K562 (cell line): ENCODE measurements around the gene UNC13C. TPM values are rescaled to one million over a fixed set of nuclear protein-coding genes. Genes with fewer than 3 reads are reported as not detected.

Experiments
- ATAC-seq: fragments of 200-7000 bp; cut with Tn5 transposase; 3 replicates; pipeline ENCODE4 v1.9.1; 2020; ENCODE audit warnings: moderate library complexity
- BruUV-seq: library from RNA; stranded (reverse); fragments of 400-500 nt; replicated peaks from 2 replicates; lab custom pipeline; 2021; lab: Mats Ljungman, UMichigan
- CTCF ChIA-PET: fragments of 300-600 bp; formaldehyde crosslinking; extraction: SDS; loops from one replicate; lab custom pipeline; 2021; ENCODE audit warnings: low intra/inter-chr PET ratio; lab: Yijun Ruan, JAX
- POLR2A ChIA-PET: fragments of 300-600, 350-650 bp; sonication (Branson Sonifier 250); formaldehyde crosslinking; extraction: SDS; loops from one replicate; lab custom pipeline; 2021; ENCODE audit warnings: antibody characterized with exemption, inconsistent platforms; lab: Yijun Ruan, JAX
- DNase-seq, 4 experiments: peaks; one replicate each; pipeline versions ENCODE4 v3.0.0 to v3.0.0-alpha.2; 2011 to 2018; ENCODE audit warnings: low spot score in 3 of 4, mixed read lengths in 3 of 4; ENCODE audit errors: extremely low read depth in 1 of 4
- FAIRE-seq: peaks from 2 replicates; lab custom pipeline; 2011; peaks lifted over from hg19 to GRCh38; lab: Jason Lieb, UNC
- H2AFZ ChIP-seq: 2 replicates; pipeline ENCODE4 v1.6.0; 2011; ENCODE audit warnings: low read depth, low read length, control low read depth, inconsistent platforms
- H3K27ac ChIP-seq: fragments of 200-600 bp; 3 replicates; pipeline ENCODE4 v1.8.0; 2011; ENCODE audit warnings: low read depth, mild to moderate bottlenecking, control low read depth, inconsistent platforms, low read length, moderate library complexity, mixed read lengths; ENCODE audit errors: extremely low read depth
- H3K27me3 ChIP-seq, 2 experiments: fragments of 300-600 bp in 1 of 2; 2 replicates in 1 of 2; 3 replicates in 1 of 2; pipeline versions ENCODE4 v1.6.0 to v1.8.0; 2011; ENCODE audit warnings: inconsistent platforms in 2 of 2, low read length in 2 of 2, mild to moderate bottlenecking in 1 of 2, mixed read lengths in 1 of 2, moderate library complexity in 1 of 2; ENCODE audit not compliant: control insufficient read depth in 2 of 2, insufficient read depth in 2 of 2
- H3K36me3 ChIP-seq: fragments of 300-600 bp; 3 replicates; pipeline ENCODE4 v1.8.0; 2011; ENCODE audit warnings: mild to moderate bottlenecking, low read length, inconsistent platforms; ENCODE audit not compliant: control insufficient read depth, insufficient read depth
- H3K4me1 ChIP-seq, 2 experiments: fragments of 200-600 bp in 1 of 2; replicated peaks in 1 of 2; 2 replicates in 1 of 2; 3 replicates in 1 of 2; pipeline versions ENCODE4 v1.5.1 to v1.8.0; 2011; ENCODE audit warnings: inconsistent platforms in 2 of 2, low read length in 2 of 2, mild to moderate bottlenecking in 1 of 2, mixed read lengths in 1 of 2, moderate library complexity in 1 of 2; ENCODE audit not compliant: control insufficient read depth in 2 of 2, insufficient read depth in 2 of 2
- H3K4me2 ChIP-seq: 2 replicates; pipeline ENCODE4 v1.6.1; 2011; ENCODE audit warnings: low read length, control low read depth, inconsistent platforms, mixed read lengths; ENCODE audit not compliant: insufficient read depth
- H3K4me3 ChIP-seq: fragments of 200-600 bp; sonication (generic), shearing (Covaris generic); 2 replicates; pipeline ENCODE4 v1.5.1; 2016; ENCODE audit warnings: control low read depth, inconsistent platforms
- H3K79me2 ChIP-seq: fragments of 200-600 bp; 3 replicates; pipeline ENCODE4 v1.8.0; 2011; ENCODE audit warnings: low read length, inconsistent platforms; ENCODE audit not compliant: control insufficient read depth, insufficient read depth
- H3K9ac ChIP-seq, 2 experiments: 2 replicates each; pipeline versions ENCODE4 v1.6.0 to v1.6.1; 2011; ENCODE audit warnings: low read depth in 2 of 2, low read length in 2 of 2, control low read depth in 1 of 2, inconsistent platforms in 1 of 2, mild to moderate bottlenecking in 1 of 2, mixed read lengths in 1 of 2; ENCODE audit not compliant: insufficient read depth in 1 of 2
- H3K9me1 ChIP-seq: one replicate; pipeline ENCODE4 v1.6.0; 2011; ENCODE audit warnings: inconsistent platforms, mild to moderate bottlenecking, low read length, moderate library complexity; ENCODE audit not compliant: control insufficient read depth, insufficient read depth
- H3K9me3 ChIP-seq: replicated peaks from 2 replicates; pipeline ENCODE4 v1.5.1; 2011; ENCODE audit warnings: low read depth, low read length, inconsistent platforms; ENCODE audit not compliant: control insufficient read depth, insufficient read depth
- H4K20me1 ChIP-seq: replicated peaks from 2 replicates; pipeline ENCODE4 v1.6.1; 2011; ENCODE audit warnings: low read length, inconsistent platforms, mixed read lengths; ENCODE audit not compliant: control insufficient read depth, insufficient read depth
- ARID3B ChIP-seq: fragments of 250-450 bp; sonication (Bioruptor Pico); IDR thresholded peaks from 2 replicates; pipeline ENCODE4 v1.4.0; 2020; ENCODE audit warnings: borderline replicate concordance
- ARNT ChIP-seq, 2 experiments: fragments of 450-650 bp; IDR thresholded peaks; 2 replicates each; pipeline ENCODE4 v1.6.1; 2016; ENCODE audit warnings: mild to moderate bottlenecking in 1 of 2
- BMI1 ChIP-seq: fragments of 150-350 bp; IDR thresholded peaks from 2 replicates; pipeline ENCODE4 v1.6.1; 2014; ENCODE audit warnings: low read length
- CEBPZ ChIP-seq: fragments of 150-350 bp; IDR thresholded peaks from 2 replicates; pipeline ENCODE4 v1.6.1; 2014; ENCODE audit warnings: low read depth, mild to moderate bottlenecking, low read length, borderline replicate concordance
- E2F1 ChIP-seq: sonication (generic); formaldehyde crosslinking; IDR thresholded peaks from 2 replicates; pipeline ENCODE4 v1.8.1; 2023; ENCODE audit warnings: mild to moderate bottlenecking, missing genetic modification reagents, moderate library complexity
- ETV5 ChIP-seq: sonication (generic); formaldehyde crosslinking; IDR thresholded peaks from 2 replicates; pipeline ENCODE4 v1.4.0; 2020; ENCODE audit warnings: low read depth, mild to moderate bottlenecking, missing genetic modification reagents
- FOXA3 ChIP-seq, 2 experiments: fragments of 450-650 bp in 1 of 2; sonication (generic) in 1 of 2; formaldehyde crosslinking; IDR thresholded peaks in 1 of 2; conservative IDR thresholded peaks in 1 of 2; 2 replicates each; pipeline versions ENCODE4 v1.4.0 to v1.8.0; 2020 to 2022; ENCODE audit warnings: mild to moderate bottlenecking in 2 of 2, missing genetic modification reagents in 1 of 2
- FOXJ3 ChIP-seq: sonication (generic); formaldehyde crosslinking; IDR thresholded peaks from 2 replicates; pipeline ENCODE4 v1.4.0; 2020; ENCODE audit warnings: mild to moderate bottlenecking, missing genetic modification reagents
- HOXB6 ChIP-seq: fragments of 250-450 bp; sonication (Bioruptor Pico); IDR thresholded peaks from 2 replicates; pipeline ENCODE4 v1.5.1; 2022; ENCODE audit warnings: mild to moderate bottlenecking, borderline replicate concordance
- MAFF ChIP-seq: IDR thresholded peaks from 2 replicates; pipeline ENCODE4 v1.6.1; 2012; ENCODE audit warnings: low read length, improper control_type of control experiment
- MCM7 ChIP-seq, 2 experiments: fragments of 450-650 bp; IDR thresholded peaks; 2 replicates each; pipeline ENCODE4 v1.6.1; 2016 to 2018
- NR1H2 ChIP-seq: sonication (generic); formaldehyde crosslinking; IDR thresholded peaks from 2 replicates; pipeline ENCODE4 v1.4.0; 2020; ENCODE audit warnings: mild to moderate bottlenecking, missing genetic modification reagents
- SAFB ChIP-seq: fragments of 200-400 bp; formaldehyde crosslinking; IDR thresholded peaks from 2 replicates; pipeline ENCODE4 v1.6.1; 2017; ENCODE audit warnings: low read depth, low read length, borderline replicate concordance
- ZNF274 ChIP-seq: IDR thresholded peaks from 2 replicates; pipeline ENCODE4 v1.6.1; 2011; ENCODE audit warnings: low read depth, mild to moderate bottlenecking, low read length, moderate library complexity, borderline replicate concordance
- ZNF347 ChIP-seq: fragments of 450-650 bp; formaldehyde crosslinking; IDR thresholded peaks from 2 replicates; pipeline ENCODE4 v1.4.0; 2020; ENCODE audit warnings: low read depth, mild to moderate bottlenecking, moderate library complexity
- WGBS: fragments of 100-300 bp; shearing (Covaris generic); methylation state at CpG from one replicate; pipeline ENCODE4 v1.1.6; 2016; ENCODE audit warnings: low coverage, mixed read lengths; ENCODE audit not compliant: insufficient coverage; ENCODE audit errors: missing lambda C conversion rate; 5-methylcytosine and 5-hydroxymethylcytosine counted together
- in situ Hi-C: fragments of 300-500 bp; cut with MboI; formaldehyde crosslinking; loops from 4 replicates; pipeline ENCODE4 v1.15.0; 2018; ENCODE audit warnings: inconsistent platforms, mixed read lengths
- intact Hi-C: fragments of 100-400 bp; cut with micrococcal nuclease; formaldehyde crosslinking; loops from 2 replicates; pipeline ENCODE4 v1.14.2; 2022
- polyA plus RNA-seq, 8 experiments: library from polyadenylated mRNA; depleted of rRNA in 4 of 8; stranded (reverse) in 5 of 8; unstranded in 3 of 8; fragments of >200 nt; fragmentation: Nextera tagmentation in 2 of 8; fragmentation: Illumina TruSeq in 1 of 8; extraction: Ambion mirVana in 2 of 8; extraction: Trizol in 1 of 8; gene quantifications; 2 replicates each; pipeline versions ENCODE4 v1.2.1 to v1.2.3, GENCODE V29; 2011 to 2014; ENCODE audit warnings: inconsistent platforms in 1 of 8, missing spikeins in 1 of 8
- total RNA-seq, 7 experiments: library from RNA; depleted of rRNA in 6 of 7; stranded (reverse); fragments of >200 nt in 6 of 7; fragmentation: Illumina TruSeq in 2 of 7; extraction: Trizol in 2 of 7; gene quantifications; 2 replicates each; pipeline versions ENCODE4 v1.2.1 to v1.2.3, GENCODE V29; 2011 to 2021; ENCODE audit warnings: low replicate concordance in 1 of 7

The UNC13C gene
- total and polyA plus RNA-seq, 9 of the 15 experiments (the other 6 are each of a cell fraction or from before 2014, with no cell fraction given), result not detected

- Histone ChIP-seq H3K4me2 (no peak overlapping the region), H3K27me3 (no peaks in the 10 kb centered on the region), H3K9ac (no peak overlapping the region), H3K4me1 (no peaks in the 10 kb centered on the region), H4K20me1 (no peaks in the 10 kb centered on the region), H3K79me2 (no peaks in the 10 kb centered on the region), H3K27ac (no peak overlapping the region), H3K9me3 (peaks cover 1% of the 10 kb centered on the region; the same call in 1 of the 2 replicates), H3K9me1 (no peaks in the 10 kb centered on the region), H3K36me3 (no peaks in the 10 kb centered on the region)
- ChIA-PET CTCF (no interaction called here), POLR2A (no interaction called here)
- no peak for ATAC-seq
- in situ Hi-C loops (no loop called here), intact Hi-C loops (no loop called here)
- no peak for FAIRE-seq
- no TSS peak for BruUV-seq
- DNase-seq, result no peak
- WGBS, result 0% methylated on average over 4 of the region's 4 CpGs
- TF ChIP-seq ZNF274, result no peak
- no peak for TF ChIP-seq E2F1 (CRISPR knock-in tag)
- TF ChIP-seq HOXB6 (CRISPR knock-in tag), result no peak
- TF ChIP-seq FOXA3 (CRISPR knock-in tag; conservative IDR thresholded peaks at IDR 0.05 in 1 of 2, IDR thresholded peaks at IDR 0.05 in 1 of 2), result no peak
- no peak for TF ChIP-seq ZNF347 (CRISPR knock-in tag)
- TF ChIP-seq BMI1, result no peak
- TF ChIP-seq NR1H2 (CRISPR knock-in tag), result no peak
- no peak for TF ChIP-seq ARID3B (CRISPR knock-in tag)
- TF ChIP-seq MAFF, result no peak
- TF ChIP-seq ARNT (IDR thresholded peaks at IDR 0.05), result no peak
- no peak for TF ChIP-seq ETV5 (CRISPR knock-in tag)
- TF ChIP-seq CEBPZ, result no peak
- TF ChIP-seq FOXJ3, result no peak
- TF ChIP-seq MCM7 (IDR thresholded peaks at IDR 0.05), result no peak
- TF ChIP-seq SAFB, result no peak
- TF ChIP-seq, all 486 proteins: peak for 0
- Histone ChIP-seq H2AFZ (no peak overlapping the region), H3K4me3 (no peak overlapping the region)
Measured at GRCh38 chr15:54577476-54578250, 599.4 kb downstream of the UNC13C start.
